ENCODE results near the gene CD320.

- TF ChIP-seq EP300 (IDR thresholded peaks at IDR 0.05) (no peak), POLR2A (IDR thresholded peaks at IDR 0.05; ENCODE audit: low read length) (no peak), CTCF (IDR thresholded peaks at IDR 0.05) (peak; percentile 80), MYC (IDR thresholded peaks at IDR 0.05; ENCODE audit: borderline replicate concordance, low read length) (no peak), ZSCAN20 (CRISPR knock-in tag; IDR thresholded peaks at IDR 0.05) (no peak), NFE2L2 (conservative IDR thresholded peaks at IDR 0.05; ENCODE audit: low read length) (no peak), ELK1 (IDR thresholded peaks at IDR 0.05; ENCODE audit: low read depth, low read length) (no peak)
Observed at GRCh38 chr19:8252922-8253589, 55.1 kb downstream of the CD320 start.

Data from A549 (cell line).